Activated CD8-positive, alpha-beta memory T cell treated with anti-CD3 and anti-CD28 coated beads for 48 hours (primary cell): ENCODE measurements around the gene CRIM1.

Experiments used
- DNase-seq, 3 experiments: peaks; one replicate each; pipeline ENCODE4 v3.0.0-alpha.2; 2020; ENCODE audit warnings: low read depth in 2 of 3, low spot score in 2 of 3

Gene CRIM1

DNA sequence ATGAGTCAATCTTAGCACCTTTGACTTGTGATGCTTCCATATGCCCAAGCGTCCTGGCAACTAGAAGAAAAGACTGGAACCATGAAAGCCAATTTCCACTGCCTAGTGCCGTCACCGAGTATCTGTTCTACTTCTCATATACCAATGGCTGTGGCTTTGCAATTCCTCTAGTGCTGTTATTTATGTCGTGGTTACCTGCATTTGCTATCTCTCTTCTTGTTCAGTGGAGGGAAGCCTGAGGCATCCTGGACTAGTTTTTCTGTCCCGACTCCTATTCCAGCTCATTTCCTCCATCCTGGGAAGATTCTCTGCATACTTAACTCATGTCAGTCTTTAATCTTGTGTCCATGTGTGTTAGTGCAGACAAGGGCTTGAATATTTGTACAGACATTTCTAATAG lies 124.5 kb downstream of the CRIM1 start:
- no peak for DNase-seq

DNA sequence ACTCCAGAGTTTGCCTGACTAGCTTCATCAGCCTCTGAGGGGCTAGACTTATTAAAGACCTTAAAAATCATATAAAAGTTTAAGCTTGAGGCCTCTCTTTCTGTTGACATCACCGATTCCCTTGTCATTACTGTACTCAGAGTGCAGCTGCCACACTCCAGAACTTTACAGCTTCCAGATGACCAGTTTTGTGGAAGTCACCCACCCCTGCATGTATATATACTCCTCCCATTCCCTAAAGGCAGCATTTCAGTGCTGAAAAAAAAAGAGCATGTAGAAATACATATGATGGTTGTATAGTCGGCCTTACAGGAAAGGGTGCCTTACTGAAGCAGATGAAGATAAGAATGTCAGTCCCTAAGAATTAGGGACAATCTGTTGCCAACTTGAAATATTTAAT lies 125.1 kb downstream of the CRIM1 start:
- no peak for DNase-seq

DNA sequence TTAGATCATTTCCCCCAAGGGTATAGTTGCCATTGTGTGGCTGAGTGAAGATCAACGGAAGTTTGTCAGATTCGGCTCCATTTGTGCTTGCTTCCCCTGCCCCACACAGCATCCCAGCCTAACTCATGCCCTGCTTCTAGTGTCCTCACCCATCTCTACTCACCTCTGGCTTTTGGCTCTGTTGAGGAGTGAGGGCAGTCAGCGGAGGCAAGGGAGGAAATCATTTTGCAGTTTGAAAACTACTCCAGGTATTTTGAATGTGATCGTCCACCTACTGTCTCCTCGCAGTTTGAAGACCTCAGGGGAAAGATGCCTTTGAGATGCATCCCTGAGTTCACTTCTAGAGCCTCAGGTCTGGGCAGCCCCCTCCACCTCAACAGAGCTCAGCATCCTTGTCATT lies 126.1 kb downstream of the CRIM1 start:
- no peak for DNase-seq

DNA sequence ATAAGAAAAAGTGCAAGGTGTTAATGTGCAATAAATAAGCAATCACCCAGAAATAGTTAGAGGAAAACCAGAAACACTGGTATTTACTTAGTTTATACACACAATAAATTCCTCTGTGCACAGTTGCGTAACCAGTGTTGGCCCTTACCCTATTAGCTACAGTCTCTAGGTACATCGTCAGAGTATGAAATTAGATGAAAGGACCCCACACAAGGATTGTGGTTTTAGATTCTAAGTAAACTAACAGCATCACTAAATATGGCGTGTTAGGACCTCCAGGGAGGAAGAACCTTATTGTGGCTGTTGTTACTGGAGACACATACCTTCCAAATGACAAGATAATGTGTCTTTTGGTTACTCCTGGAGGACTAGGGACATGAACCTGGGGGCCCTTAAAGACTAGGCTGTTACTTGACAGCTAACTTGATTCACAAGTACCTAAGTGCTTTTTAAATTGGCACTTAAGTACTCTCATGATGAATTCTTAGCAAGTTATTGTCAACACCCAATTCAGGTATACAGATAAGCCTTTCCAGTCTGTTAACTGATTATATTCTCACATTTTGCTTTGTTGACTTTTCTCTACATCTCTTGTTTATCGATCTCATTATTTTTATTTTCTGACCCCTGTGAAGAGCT lies 127.1 kb downstream of the CRIM1 start:
- DNase-seq = no peak

GRCh38 chr2:36483290-36483689 lies 127.7 kb downstream of the CRIM1 start:
- DNase-seq = no peak

DNA sequence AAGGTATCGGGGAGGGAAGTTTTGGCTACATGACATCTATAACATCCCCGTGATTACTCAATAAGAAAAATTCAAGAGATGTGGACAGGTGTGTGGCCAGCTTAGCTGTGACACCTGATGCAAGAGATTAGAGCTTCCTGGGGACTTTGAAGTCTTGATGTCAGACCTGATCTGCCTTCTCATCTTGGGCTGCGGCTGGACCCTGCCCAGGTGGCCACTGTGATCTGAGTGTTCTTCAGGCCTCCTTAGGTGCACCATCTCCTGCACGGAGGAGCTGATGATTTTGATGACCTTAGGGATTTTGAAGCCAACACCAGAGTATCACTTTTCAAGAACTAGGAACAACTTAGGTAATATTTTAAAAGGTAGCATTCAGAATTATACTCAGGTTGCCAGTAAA lies 128.9 kb downstream of the CRIM1 start:
- DNase-seq = no peak

GRCh38 chr2:36485521-36485920 lies 129.9 kb downstream of the CRIM1 start:
- DNase-seq = no peak

DNA sequence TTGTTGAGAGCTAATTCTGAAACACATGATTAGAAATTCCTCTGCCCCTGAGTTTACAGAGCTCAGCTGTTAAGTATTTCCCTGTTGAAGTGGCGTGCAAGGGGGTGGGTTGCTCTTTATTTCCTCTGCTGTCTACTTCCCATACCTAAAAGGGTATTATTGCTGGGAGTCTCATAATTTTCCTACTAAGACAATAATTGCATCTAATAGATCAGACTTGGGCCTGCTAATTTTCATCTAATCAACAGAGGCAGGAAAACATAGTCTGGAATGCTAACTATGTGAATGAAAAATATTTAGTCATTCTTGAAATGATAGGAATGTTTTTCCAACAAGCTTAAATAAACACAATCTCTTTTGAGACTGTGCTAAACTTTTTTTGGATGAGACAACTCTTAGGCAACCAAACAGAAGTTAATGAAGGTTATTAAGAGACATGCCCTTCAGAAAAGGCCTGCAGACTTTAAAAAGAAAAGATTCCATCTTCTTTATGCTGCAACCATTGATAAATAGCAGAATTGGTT lies 131.0 kb downstream of the CRIM1 start:
- DNase-seq = no peak

GRCh38 chr2:36487947-36488346 lies 132.4 kb downstream of the CRIM1 start:
- DNase-seq = no peak

DNA sequence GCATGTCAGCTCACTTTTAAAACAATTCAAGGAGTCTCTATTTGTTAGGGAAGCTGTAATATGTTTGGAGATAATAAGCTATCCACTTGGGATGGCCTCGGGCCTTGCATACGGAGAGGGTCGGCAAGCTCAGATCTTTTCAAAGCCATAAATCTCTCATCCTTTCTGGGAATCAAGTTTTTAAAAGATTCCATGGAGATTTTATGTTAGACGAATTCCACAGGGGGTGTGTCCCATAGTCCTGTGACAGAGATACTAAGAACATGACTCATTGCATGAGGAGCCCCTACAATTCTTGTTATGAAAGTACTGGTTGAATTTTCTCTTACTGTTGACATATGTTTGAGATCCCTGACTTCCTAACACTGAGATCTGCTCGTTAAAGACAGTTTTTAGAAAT lies 133.7 kb downstream of the CRIM1 start:
- no peak for DNase-seq

DNA sequence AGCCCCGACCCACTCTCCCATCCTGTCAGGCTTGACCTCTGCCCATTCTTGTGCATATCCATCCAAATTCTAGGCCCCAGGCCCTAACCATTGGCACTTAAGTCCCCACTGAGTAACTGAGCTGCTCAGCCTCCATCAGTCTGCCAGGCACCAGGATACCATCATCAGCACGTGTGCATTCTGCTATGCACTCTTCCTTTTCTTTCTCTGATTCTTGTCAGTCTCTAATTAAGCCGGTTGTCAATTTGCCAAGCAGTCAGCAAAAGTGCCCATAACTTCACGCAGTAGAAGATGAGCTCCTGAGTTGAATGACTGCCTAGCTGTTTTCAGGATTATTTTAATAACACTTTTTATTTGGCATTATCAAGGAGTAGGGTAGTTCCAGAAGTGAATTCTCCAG lies 135.2 kb downstream of the CRIM1 start:
- DNase-seq = no peak

GRCh38 chr2:36492216-36492945 lies 136.8 kb downstream of the CRIM1 start:
- no peak for DNase-seq

DNA sequence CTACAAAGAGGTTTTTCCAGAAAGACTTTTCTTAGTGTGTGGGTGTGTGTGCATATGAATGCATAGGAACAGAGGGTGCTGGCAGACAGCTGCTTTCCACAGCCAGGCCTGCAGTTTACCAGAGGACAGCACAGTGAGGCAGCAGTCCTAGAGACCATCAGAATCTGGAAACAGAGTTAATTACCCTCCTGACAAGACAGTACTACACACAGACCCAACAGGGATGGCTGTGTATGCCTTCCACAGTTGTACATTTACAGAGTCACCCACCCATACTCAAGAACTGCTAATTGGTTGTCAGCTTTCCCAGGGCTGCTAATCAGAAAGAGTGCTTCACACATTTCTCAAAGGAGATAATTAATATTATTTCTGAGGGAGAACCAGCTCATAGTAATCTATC lies 137.7 kb downstream of the CRIM1 start:
- DNase-seq = no peak

DNA sequence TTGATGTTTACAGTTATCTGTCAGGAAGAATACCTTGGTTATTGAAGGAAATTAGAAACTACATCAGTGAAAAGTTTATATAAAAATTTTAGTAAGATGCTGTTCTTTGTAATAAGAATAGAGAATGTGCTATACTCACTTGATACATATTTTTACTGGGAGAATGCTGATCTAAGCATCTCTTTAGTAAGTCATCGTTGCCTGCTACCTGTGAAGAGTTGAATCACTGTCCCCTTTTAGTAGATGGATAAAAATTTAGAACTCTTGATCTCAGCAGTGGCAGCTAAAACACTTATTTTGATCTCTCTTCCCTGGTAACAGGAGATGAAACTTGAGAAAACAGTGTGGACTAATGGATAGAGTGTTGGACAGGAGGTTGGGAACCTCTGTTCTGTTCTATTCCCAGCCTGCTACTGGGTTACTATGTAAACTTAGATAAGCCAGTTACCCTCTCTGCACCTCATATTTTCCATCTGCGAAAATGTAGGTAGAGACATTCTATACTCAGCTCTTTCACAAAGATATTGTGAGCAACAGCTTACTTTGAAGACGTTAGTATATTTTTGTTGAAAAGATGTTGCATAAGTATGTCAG lies 142.1 kb downstream of the CRIM1 start:
- DNase-seq = no peak

DNA sequence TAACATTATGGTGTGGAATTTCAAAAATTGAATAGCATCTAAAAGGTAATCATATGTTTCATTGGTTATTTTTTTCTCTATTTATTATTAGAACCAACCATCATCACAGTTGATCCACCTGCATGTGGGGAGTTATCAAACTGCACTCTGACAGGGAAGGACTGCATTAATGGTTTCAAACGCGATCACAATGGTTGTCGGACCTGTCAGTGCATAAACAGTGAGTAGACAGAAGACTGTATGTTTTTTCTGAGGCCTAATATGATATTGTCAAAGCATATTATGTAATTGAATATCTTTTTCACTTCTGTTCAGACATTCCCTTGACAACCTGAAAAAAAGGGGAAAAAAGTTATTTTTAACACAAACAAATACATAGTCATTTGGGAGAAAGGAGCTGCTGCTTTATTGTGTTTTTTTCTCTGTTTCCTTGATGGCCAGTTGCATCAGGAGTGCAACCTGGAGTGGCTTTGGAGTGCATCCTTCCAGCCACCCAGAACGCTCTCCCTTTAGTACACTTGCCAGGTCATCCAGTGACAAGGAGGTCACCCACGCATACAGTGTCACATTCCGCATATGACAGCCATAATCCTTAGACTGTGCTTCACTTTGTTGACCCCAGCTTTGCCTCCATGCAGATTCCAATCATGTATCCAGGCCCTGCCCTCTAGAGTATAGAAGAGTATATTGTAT lies 143.7 kb downstream of the CRIM1 start:
- no peak for DNase-seq

- no peak for DNase-seq
Observed at GRCh38 chr2:36500072-36500471, 144.5 kb downstream of the CRIM1 start.

DNA sequence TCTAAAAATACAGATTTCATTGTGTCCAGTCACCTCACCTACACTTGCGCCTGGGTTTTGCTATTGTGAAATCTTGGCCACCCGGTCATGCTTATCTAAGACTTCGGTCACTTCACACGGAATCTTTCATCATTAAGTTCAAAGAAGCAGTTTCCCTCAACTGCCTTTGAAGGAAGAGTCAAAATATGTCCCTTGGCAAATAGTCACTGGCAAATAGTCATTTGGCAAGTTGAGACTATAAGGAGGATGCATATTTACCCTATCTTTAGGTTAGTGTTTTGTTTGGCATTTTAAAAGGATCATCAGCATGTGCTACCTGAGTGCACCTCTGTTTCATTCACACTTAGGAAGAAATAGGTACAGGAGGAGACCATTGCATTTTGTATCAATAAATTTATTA lies 146.5 kb downstream of the CRIM1 start:
- no peak for DNase-seq

DNA sequence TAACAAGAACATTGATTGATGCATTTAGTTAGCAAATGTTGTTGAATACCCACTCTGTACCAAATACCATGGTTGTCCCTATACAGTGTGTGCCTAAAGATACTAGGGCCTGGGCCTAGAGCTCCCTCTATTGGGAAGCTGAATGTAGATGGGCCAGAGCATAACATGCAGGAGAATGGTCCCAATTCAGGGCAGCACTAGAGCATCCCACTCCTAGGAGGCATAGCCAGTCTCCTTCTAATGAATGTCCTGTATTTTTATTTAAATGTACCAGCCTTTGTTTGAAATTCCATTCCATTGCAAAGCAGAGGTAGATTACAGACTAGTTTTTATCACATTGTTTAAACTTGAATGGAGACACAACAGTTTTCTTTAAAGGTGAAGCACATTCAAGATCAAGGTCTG lies 151.8 kb downstream of the CRIM1 start:
- no peak for DNase-seq

DNA sequence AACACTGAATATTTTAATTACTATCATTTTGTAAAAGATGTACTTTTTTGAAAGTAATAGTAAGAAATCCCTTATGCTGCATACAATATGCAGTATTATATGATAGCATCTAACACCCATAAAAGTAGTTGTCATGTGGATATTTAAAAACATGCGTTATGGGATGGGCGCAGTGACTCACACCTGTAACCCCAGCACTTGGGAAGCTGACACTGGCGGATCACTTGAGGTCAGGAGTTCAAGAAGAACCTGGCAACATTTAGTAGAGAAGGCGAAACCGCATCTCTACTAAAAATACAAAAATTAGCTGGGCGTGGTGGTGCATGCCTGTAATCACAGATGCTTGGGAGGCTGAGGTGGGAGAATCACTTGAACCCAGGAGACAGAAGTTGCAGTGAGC lies 153.5 kb downstream of the CRIM1 start:
- DNase-seq = no peak

DNA sequence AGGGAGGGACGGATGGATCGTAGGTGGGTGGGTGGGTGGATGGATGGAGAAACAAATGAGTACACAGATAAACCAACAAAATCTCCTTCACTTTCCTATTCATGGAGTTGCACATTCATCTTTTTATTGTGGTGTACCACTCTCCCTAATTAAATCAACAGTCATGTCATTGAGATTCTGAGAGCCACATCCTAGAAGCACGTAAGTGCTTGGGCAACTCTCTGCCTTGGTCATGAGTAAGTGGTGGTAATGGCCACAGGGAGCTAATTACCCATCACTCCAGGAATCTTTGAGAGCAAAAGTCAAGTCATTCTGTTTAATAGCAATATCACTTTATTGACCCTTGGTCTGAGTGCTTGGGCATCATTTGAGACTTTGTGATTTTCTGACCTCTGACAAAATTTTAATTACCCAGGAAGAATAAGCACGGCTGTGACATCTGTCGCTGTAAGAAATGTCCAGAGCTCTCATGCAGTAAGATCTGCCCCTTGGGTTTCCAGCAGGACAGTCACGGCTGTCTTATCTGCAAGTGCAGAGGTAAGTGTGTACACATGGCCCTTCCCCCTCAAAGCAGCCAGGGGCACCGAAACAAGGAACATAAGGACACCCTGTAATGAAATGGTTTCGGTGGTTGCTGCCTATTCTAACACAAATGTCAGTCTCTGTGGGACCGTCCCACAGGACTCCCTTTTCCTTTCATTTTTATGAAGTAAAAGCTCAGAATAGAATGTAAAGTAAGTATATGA lies 156.5 kb downstream of the CRIM1 start:
- DNase-seq = no peak

DNA sequence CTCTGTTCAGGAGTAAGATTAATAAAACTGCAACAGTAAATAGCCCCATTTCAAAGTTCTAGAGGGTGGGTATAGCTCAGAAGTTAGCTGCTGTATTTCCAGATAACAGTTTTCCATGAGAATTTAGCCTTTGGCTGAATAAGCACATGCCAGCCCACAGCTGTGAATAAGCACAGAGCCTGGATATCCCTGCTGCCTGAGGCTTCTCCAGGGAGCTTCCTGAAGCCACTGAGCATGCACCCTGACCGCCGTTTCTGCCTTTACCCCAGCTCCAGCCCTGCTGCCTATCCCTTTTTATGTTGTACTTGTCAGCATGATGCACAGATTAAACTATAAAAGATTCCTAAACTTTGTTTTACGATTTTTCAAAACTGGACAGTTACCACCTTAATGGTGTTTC lies 157.1 kb downstream of the CRIM1 start:
- DNase-seq = no peak
